ENCODE measurements around the gene AIRE. TPM values are rescaled to one million over a fixed set of nuclear protein-coding genes. Genes with fewer than 3 reads are reported as not detected.

AIRE gene
- total RNA-seq, 6 experiments from 2014 or later: 0.05 to 0.12 TPM; not detected in 4

DNA sequence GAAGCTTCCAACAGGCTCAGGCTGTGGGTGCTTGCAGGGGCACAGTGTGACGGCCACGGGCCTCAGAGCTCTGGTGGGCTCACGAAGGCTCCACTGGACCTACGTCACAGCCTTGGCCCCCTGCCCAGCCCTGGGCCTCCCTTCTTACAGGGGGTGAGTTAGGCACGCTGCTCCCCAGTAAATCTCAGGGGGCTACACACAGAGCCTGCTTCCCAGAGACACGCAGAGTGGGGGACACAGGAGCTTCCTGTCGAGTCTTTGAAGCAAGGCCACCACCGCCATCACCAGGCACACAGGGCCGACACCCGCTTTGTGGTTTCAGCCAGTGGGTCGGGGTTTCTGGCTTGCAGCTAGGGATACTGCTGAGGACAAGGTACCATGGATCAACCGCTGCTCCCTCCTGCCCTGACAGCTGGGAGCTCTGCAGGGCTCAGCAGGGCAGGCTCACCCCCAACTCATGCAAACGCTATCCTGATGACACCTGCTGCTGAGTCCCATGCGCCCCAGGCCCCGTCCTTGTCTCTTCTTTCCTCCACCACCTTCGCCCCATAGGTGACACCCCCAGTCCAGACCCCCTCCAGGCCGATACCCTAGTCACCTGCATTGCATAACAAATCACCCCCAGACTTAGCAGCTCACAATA, 59.0 kb downstream of the AIRE start:
- H3K4me3 Mint-ChIP-seq: no peak overlapping the region

DNA sequence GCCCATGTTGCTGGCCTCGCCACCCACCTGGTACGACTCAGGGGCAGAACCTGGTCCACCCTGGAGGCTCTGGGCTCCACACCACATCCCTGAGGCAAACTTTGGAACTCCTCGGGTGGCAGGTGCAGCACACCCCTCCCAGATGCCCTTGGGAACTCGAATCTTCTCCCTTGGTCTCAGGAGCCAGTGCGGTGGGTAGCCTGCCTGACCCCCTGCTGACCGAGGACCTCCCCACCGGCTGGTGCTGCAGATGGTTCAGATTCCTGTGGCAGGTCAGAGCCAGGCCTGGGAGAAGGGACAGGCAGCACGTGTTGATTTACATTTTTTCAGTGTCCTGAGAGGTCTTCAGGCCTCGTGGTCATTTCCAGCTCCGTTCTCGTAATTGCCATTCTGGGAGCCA, 59.8 kb downstream of the AIRE start:
- Mint-ChIP-seq H3K27ac (no peak overlapping the region), H3K36me3 (ENCODE audit: low read depth) (no peaks in the 10 kb centered on the region), H3K9me3 (no peaks in the 10 kb centered on the region), H3K4me1 (ENCODE audit: low read depth) (peaks cover 3% of the 10 kb centered on the region), H3K4me3 (no peak overlapping the region), H3K27me3 (ENCODE audit: insufficient read depth) (peaks cover 24% of the 10 kb centered on the region)
- TF ChIP-seq, protein P1, sequence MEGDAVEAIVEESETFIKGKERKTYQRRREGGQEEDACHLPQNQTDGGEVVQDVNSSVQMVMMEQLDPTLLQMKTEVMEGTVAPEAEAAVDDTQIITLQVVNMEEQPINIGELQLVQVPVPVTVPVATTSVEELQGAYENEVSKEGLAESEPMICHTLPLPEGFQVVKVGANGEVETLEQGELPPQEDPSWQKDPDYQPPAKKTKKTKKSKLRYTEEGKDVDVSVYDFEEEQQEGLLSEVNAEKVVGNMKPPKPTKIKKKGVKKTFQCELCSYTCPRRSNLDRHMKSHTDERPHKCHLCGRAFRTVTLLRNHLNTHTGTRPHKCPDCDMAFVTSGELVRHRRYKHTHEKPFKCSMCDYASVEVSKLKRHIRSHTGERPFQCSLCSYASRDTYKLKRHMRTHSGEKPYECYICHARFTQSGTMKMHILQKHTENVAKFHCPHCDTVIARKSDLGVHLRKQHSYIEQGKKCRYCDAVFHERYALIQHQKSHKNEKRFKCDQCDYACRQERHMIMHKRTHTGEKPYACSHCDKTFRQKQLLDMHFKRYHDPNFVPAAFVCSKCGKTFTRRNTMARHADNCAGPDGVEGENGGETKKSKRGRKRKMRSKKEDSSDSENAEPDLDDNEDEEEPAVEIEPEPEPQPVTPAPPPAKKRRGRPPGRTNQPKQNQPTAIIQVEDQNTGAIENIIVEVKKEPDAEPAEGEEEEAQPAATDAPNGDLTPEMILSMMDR (IDR thresholded peaks at IDR 0.05): no peak
- no peak for DNase-seq

More for the DNA sequence above, 59.0 kb downstream of the AIRE start:
- Mint-ChIP-seq H3K4me1 (ENCODE audit: low read depth) (peaks cover 12% of the 10 kb centered on the region), H3K27me3 (ENCODE audit: insufficient read depth) (peaks cover 24% of the 10 kb centered on the region), H3K36me3 (ENCODE audit: low read depth) (no peaks in the 10 kb centered on the region), H3K27ac (no peak overlapping the region), H3K9me3 (no peaks in the 10 kb centered on the region)
- TF ChIP-seq, protein P1 (IDR thresholded peaks at IDR 0.05): no peak
- DNase-seq: no peak

DNA sequence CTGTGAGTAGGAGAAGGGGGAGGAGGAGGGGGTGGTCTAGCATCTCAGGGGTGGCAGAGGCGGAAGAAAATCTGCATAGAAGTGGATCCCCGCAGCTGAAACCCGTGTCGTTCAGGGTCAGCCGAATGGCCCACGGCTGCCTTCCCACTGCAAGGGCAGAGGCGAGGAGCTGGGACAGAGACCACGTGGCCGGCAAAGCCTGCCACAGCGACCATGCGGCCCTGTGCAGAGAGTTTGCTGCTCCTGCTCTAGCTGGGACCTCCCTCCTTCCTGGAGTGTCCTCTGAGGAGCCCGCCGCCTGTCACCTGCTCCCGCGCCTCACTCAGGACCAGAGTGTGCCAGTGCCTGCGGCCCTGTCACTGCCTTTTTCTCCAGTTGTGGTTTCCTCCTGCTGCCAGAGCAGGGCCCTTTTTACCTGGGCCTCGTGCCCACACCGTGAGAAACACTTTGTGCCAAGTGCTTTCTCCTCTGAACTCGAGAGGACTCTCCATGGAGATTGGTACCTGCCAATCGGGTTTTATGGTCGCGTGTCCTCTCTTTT, 62.3 kb downstream of the AIRE start:
- TF ChIP-seq, protein P1 (IDR thresholded peaks at IDR 0.05): no peak
- no peak for DNase-seq
- H3K27me3 Mint-ChIP-seq (ENCODE audit: insufficient read depth): peaks cover 37% of the 10 kb centered on the region

More for the DNA sequence above, 62.3 kb downstream of the AIRE start:
- Mint-ChIP-seq H3K9me3 (no peaks in the 10 kb centered on the region), H3K4me1 (ENCODE audit: low read depth) (no peaks in the 10 kb centered on the region), H3K4me3 (no peak overlapping the region), H3K36me3 (ENCODE audit: low read depth) (no peaks in the 10 kb centered on the region), H3K27ac (no peak overlapping the region)

Other genes starting within 250 kb of the AIRE start
- 10 to 100 TPM; 13.7 to 20.0 (median 16.6) TPM for gene PWP2, start 178.5 kb upstream of the AIRE start, total RNA-seq (2021; fragmentation: NEBNext Ultra II Directional; extraction: Animal tissue kit (Norgen Biotek cat#: 25700))
- gene GATD3, start 152.2 kb upstream of the AIRE start, total RNA-seq (2021; fragmentation: NEBNext Ultra II Directional; extraction: Animal tissue kit (Norgen Biotek cat#: 25700)): 10 to 100 TPM; 13.1 to 17.5 (median 15.3) TPM
- under 1 TPM; 0.07 to 0.47 (median 0.33) TPM for gene ICOSLG, start 44.9 kb upstream of the AIRE start, total RNA-seq (2021; fragmentation: NEBNext Ultra II Directional; extraction: Animal tissue kit (Norgen Biotek cat#: 25700))
- gene DNMT3L, start 24.0 kb upstream of the AIRE start, total RNA-seq (2021; fragmentation: NEBNext Ultra II Directional; extraction: Animal tissue kit (Norgen Biotek cat#: 25700)): not detected
- gene PFKL, start 14.2 kb downstream of the AIRE start, total RNA-seq (2021; fragmentation: NEBNext Ultra II Directional; extraction: Animal tissue kit (Norgen Biotek cat#: 25700)): 100 to 1,000 TPM; 100 to 123 (median 107) TPM
- gene CFAP410, start 53.5 kb downstream of the AIRE start, total RNA-seq (2021; fragmentation: NEBNext Ultra II Directional; extraction: Animal tissue kit (Norgen Biotek cat#: 25700)): 10 to 100 TPM in 3 of 6 experiments, 1 to 10 TPM in 3; 7.5 to 13.0 (median 9.7) TPM
- under 1 TPM in 4 of 6 experiments, not detected in 2; 0.09 to 0.31 (median 0.20) TPM for gene TRPM2, start 67.7 kb downstream of the AIRE start, total RNA-seq (2021; fragmentation: NEBNext Ultra II Directional; extraction: Animal tissue kit (Norgen Biotek cat#: 25700))
- not detected for gene LRRC3, start 169.6 kb downstream of the AIRE start, total RNA-seq (2021; fragmentation: NEBNext Ultra II Directional; extraction: Animal tissue kit (Norgen Biotek cat#: 25700))

All from HFFc6 (cell line).